Temporal lobe (tissue), 2 donors: ENCODE measurements around the gene AAMDC. TPM values are rescaled to one million over a fixed set of nuclear protein-coding genes. Genes with fewer than 3 reads are reported as not detected.

Experiments
- small RNA-seq: library from RNA; depleted of rRNA; stranded (forward); fragments of <200 nt; gene quantifications from one replicate; pipeline ENCODE3, GENCODE V24; 2014; ENCODE audit warnings: low replicate concordance
- total RNA-seq: library from RNA; depleted of rRNA; stranded (reverse); fragments of >200 nt; gene quantifications from one replicate; pipeline ENCODE4 v1.2.3, GENCODE V29; 2014

AAMDC gene
- total RNA-seq, 1 donor from 2014 or later: 2.2 TPM

Small RNA genes within 50 kb of the gene (small RNA-seq; reads per million reads assigned to genes)
- not detected for gene AP002812.4

Other genes with a start within 250 kb of the AAMDC start
- gene AQP11, start 231.2 kb upstream of the AAMDC start, total RNA-seq: 4.7 TPM
- gene CLNS1A, start 183.3 kb upstream of the AAMDC start, total RNA-seq: 119 TPM
- gene RSF1, start 422 bp upstream of the AAMDC start, total RNA-seq: 78.7 TPM
- 32.9 TPM for gene INTS4, start 173.5 kb downstream of the AAMDC start, total RNA-seq
- 1.5 TPM for gene KCTD14, start 202.1 kb downstream of the AAMDC start, total RNA-seq
- 0.25 TPM for gene THRSP, start 242.7 kb downstream of the AAMDC start, total RNA-seq